Measurements from ENCODE around the gene RBM38.

The RBM38 gene

GRCh38 chr20:57451431-57451794 is 60.2 kb downstream of the RBM38 start:
- Mint-ChIP-seq H3K4me1 (peaks cover 41% of the 10 kb centered on the region), H3K9me3 (no peaks in the 10 kb centered on the region), H3K4me3 (no peak overlapping the region), H3K27me3 (no peaks in the 10 kb centered on the region), H3K27ac (peak overlapping the region; percentile 66), H3K36me3 (no peaks in the 10 kb centered on the region)

GRCh38 chr20:57451795-57452661 is 60.8 kb downstream of the RBM38 start:
- peaks cover 41% of the 10 kb centered on the region for H3K4me1 Mint-ChIP-seq
- peak overlapping the region; percentile 66 for H3K27ac Mint-ChIP-seq
- H3K27me3 Mint-ChIP-seq = no peaks in the 10 kb centered on the region
- no peak overlapping the region for H3K4me3 Mint-ChIP-seq
- no peaks in the 10 kb centered on the region for H3K36me3 Mint-ChIP-seq
- H3K9me3 Mint-ChIP-seq = no peaks in the 10 kb centered on the region

- Mint-ChIP-seq H3K36me3 (no peaks in the 10 kb centered on the region), H3K4me1 (peaks cover 26% of the 10 kb centered on the region), H3K27ac (no peak overlapping the region), H3K27me3 (no peaks in the 10 kb centered on the region), H3K9me3 (no peaks in the 10 kb centered on the region), H3K4me3 (no peak overlapping the region)
Measured at GRCh38 chr20:57455386-57455785, 64.2 kb downstream of the RBM38 start.

- Mint-ChIP-seq H3K9me3 (no peaks in the 10 kb centered on the region), H3K4me3 (no peak overlapping the region), H3K4me1 (peaks cover 18% of the 10 kb centered on the region), H3K27ac (peak overlapping the region; percentile 12), H3K27me3 (no peaks in the 10 kb centered on the region), H3K36me3 (no peaks in the 10 kb centered on the region)
Measured at GRCh38 chr20:57456116-57456515, 64.9 kb downstream of the RBM38 start.

- H3K36me3 Mint-ChIP-seq = no peaks in the 10 kb centered on the region
- H3K4me1 Mint-ChIP-seq = peaks cover 5% of the 10 kb centered on the region
- H3K9me3 Mint-ChIP-seq = no peaks in the 10 kb centered on the region
- H3K27me3 Mint-ChIP-seq = no peaks in the 10 kb centered on the region
- H3K4me3 Mint-ChIP-seq = no peak overlapping the region
- no peak overlapping the region for H3K27ac Mint-ChIP-seq
Measured at GRCh38 chr20:57457243-57458095, 66.3 kb downstream of the RBM38 start.

GRCh38 chr20:57458400-57459160 is 67.4 kb downstream of the RBM38 start:
- Mint-ChIP-seq H3K4me3 (peak overlapping the region; percentile 19), H3K36me3 (no peaks in the 10 kb centered on the region), H3K27ac (no peak overlapping the region), H3K27me3 (no peaks in the 10 kb centered on the region), H3K9me3 (no peaks in the 10 kb centered on the region), H3K4me1 (no peaks in the 10 kb centered on the region)

Data from activated naive CD4-positive, alpha-beta T cell treated with anti-CD3 and anti-CD28 coated beads, Interleukin-2, amount 50 U/mL, for 24 hours (primary cell).